Chondrocyte (in vitro differentiated cells): Measurements from ENCODE around the gene FUT7. TPM values are rescaled to one million over a fixed set of nuclear protein-coding genes. Genes with fewer than 3 reads are reported as not detected.

Experiments
- DNase-seq: peaks from one replicate; pipeline ENCODE4 v3.0.0; 2021; ENCODE audit warnings: mixed read lengths, low spot score
- H3K27ac Mint-ChIP-seq: one replicate; pipeline ENCODE4 v1.8.0; 2021; ENCODE audit warnings: mild to moderate bottlenecking, moderate library complexity, mixed read lengths; ENCODE audit not compliant: unreplicated experiment
- H3K27me3 Mint-ChIP-seq: 2 replicates; pipeline ENCODE4 v1.8.0; 2021; ENCODE audit warnings: low read depth, mixed read lengths
- H3K36me3 Mint-ChIP-seq: 2 replicates; pipeline ENCODE4 v1.8.0; 2021; ENCODE audit warnings: low read depth, mixed read lengths
- H3K4me1 Mint-ChIP-seq: 2 replicates; pipeline ENCODE4 v1.8.0; 2021; ENCODE audit warnings: low read depth, mild to moderate bottlenecking, mixed read lengths
- H3K4me3 Mint-ChIP-seq: one replicate; pipeline ENCODE4 v1.8.0; 2021; ENCODE audit warnings: mild to moderate bottlenecking, moderate library complexity, mixed read lengths; ENCODE audit not compliant: unreplicated experiment
- H3K9me3 Mint-ChIP-seq: 2 replicates; pipeline ENCODE4 v1.8.0; 2021; ENCODE audit warnings: low read depth, mixed read lengths
- CTCF ChIP-seq: fragments of 200-600 bp; sonication (generic); IDR thresholded peaks from 2 replicates; pipeline ENCODE4 v1.5.0; 2021; ENCODE audit warnings: antibody characterized with exemption, mild to moderate bottlenecking, moderate library complexity
- total RNA-seq: library from RNA; stranded (reverse); gene quantifications from 3 replicates; pipeline ENCODE4 v1.2.1, GENCODE V29; 2021

The FUT7 gene
- total RNA-seq, 1 donor from 2014 or later, result not detected

DNA sequence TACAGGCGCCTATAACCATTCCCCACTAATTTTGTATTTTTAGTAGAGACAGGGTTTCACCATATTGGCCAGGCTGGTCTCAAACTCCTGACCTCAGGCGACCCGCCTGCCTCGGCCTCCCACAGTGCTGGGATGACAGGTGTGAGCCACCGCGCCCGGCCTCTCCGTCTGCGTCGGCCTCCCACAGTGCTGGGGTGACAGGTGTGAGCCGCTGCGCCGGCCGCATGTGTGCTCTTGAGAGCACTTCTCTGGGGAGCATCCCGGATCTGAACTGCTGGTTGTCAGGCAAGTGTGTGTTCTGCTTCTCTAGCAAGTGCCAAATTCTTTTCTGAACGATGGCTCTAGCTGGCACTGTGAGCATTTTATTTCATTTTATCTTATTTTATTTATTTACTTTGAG lies 25.7 kb upstream of the FUT7 start:
- TF ChIP-seq CTCF, result no peak
- no peak for DNase-seq

GRCh38 chr9:137056739-137057415 lies 25.0 kb upstream of the FUT7 start:
- Mint-ChIP-seq H3K27ac (no peak overlapping the region), H3K27me3 (peaks cover 4% of the 10 kb centered on the region), H3K4me3 (no peak overlapping the region), H3K36me3 (no peaks in the 10 kb centered on the region), H3K4me1 (peaks cover 9% of the 10 kb centered on the region), H3K9me3 (no peaks in the 10 kb centered on the region)
- no peak for TF ChIP-seq CTCF
- DNase-seq, result no peak

More for the DNA sequence above, 25.7 kb upstream of the FUT7 start:
- no peak overlapping the region for H3K4me3 Mint-ChIP-seq
- H3K36me3 Mint-ChIP-seq, result no peaks in the 10 kb centered on the region
- H3K4me1 Mint-ChIP-seq, result peaks cover 9% of the 10 kb centered on the region
- no peaks in the 10 kb centered on the region for H3K9me3 Mint-ChIP-seq
- no peak overlapping the region for H3K27ac Mint-ChIP-seq
- peaks cover 4% of the 10 kb centered on the region for H3K27me3 Mint-ChIP-seq

DNA sequence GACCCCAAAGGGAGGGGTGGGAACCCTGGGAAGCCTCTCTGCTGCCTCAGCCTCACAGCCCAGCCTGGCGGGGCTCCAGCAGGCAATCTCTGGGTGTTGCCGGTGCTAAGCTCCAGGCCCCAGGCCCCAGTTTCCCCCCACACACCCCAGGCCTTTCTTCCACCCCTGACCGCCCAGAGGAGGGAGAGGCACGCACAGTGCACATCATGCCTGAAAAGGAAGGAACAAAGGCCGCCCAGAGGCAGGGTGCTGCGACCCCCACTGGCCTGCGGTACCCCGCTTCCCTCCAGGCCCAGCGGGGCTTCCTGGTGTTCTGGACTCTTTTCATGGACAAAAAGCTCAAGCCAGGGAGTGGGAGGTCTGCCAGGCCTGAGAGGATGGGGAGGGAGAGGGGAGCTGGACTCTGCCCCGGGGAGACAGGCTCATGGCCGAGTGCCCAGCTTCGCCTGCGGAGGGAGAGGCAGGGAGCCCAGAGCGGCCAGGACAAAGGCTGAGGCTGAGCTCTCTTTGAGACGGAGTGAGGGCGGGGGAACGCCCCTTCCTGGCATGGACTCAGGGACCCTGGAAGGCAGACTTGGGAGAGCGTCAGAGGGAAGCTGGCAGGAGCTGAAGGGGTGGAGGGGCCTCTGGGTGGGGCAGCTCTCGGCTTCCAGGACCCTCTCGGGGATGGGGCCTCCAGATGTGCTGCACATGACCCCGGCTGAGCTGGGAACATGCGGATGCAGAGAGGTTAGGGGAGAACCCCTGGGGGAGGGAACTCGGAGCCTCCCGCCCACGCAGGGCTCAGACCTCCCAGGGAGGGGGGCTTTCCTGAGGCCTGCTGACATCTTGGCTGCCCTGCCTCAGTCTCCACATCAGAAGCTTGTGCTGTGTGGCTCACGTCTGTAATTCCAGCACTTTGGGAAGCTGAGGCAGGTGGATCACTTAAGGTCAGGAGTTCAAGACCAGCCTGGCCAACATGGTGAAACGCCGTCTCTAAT lies 23.8 kb upstream of the FUT7 start:
- Mint-ChIP-seq H3K4me3 (no peak overlapping the region), H3K36me3 (no peaks in the 10 kb centered on the region), H3K27ac (no peak overlapping the region), H3K27me3 (peaks cover 4% of the 10 kb centered on the region), H3K4me1 (peaks cover 9% of the 10 kb centered on the region), H3K9me3 (no peaks in the 10 kb centered on the region)
- TF ChIP-seq CTCF, result no peak
- no peak for DNase-seq

DNA sequence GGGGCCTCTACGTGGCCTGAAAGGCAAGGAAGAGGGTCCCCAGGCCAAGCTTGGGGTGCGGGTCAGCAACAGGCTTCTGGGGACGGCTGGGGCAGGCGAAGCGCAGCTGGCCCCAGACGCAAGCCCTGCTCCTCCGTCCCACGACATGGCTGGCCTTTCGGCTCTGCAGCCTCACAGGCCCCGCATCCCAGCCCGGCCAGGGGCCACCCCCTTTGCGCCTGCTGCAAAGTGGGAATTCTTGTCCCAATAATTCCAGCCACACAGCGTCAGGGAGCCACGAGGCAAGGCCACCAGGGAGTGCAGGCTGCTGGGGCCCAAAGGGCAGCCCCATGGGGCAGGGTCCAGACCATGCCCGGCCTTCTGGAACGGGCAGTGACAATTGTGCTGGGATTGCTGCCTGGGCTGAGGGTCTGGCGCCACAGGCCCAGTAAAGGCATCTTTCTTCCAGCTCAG lies 23.1 kb upstream of the FUT7 start:
- Mint-ChIP-seq H3K27ac (no peak overlapping the region), H3K9me3 (no peaks in the 10 kb centered on the region), H3K4me3 (no peak overlapping the region), H3K36me3 (no peaks in the 10 kb centered on the region), H3K27me3 (peaks cover 4% of the 10 kb centered on the region), H3K4me1 (peaks cover 9% of the 10 kb centered on the region)
- no peak for TF ChIP-seq CTCF
- no peak for DNase-seq
